Measurements from ENCODE around the gene MAGEB6.

DNA sequence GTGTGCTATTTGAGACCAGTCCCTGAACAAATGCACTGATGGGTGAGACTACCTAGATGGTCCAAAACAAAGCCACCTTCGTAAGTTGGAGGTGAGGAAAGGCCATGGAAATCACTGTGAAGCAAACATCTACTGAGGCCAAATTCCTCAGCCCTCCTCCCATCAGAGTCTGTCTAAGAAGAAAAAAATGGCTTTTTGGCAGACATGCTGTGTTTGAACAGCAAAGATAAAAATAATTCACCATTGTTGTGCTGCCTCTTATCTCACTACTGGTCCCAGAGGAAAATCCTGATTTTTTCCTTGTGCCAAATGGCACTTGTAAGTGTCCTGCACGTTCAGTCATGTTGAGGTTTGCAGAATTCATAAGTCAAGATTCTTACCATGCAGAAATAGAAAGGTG is 46.2 kb upstream of the MAGEB6 start:
- TF ChIP-seq, protein P1, sequence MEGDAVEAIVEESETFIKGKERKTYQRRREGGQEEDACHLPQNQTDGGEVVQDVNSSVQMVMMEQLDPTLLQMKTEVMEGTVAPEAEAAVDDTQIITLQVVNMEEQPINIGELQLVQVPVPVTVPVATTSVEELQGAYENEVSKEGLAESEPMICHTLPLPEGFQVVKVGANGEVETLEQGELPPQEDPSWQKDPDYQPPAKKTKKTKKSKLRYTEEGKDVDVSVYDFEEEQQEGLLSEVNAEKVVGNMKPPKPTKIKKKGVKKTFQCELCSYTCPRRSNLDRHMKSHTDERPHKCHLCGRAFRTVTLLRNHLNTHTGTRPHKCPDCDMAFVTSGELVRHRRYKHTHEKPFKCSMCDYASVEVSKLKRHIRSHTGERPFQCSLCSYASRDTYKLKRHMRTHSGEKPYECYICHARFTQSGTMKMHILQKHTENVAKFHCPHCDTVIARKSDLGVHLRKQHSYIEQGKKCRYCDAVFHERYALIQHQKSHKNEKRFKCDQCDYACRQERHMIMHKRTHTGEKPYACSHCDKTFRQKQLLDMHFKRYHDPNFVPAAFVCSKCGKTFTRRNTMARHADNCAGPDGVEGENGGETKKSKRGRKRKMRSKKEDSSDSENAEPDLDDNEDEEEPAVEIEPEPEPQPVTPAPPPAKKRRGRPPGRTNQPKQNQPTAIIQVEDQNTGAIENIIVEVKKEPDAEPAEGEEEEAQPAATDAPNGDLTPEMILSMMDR (IDR thresholded peaks at IDR 0.05) = no peak
- TF ChIP-seq POLR2A (IDR thresholded peaks at IDR 0.05) = no peak

All from thyroid gland (tissue), 4 donors.